ENCODE results near the gene ACTG2.
"Not testable (repeated sequence)": the region's sequence is repeated elsewhere in the genome, so short reads cannot be mapped to it uniquely, and the experiment has no call there.

The ACTG2 gene

DNA sequence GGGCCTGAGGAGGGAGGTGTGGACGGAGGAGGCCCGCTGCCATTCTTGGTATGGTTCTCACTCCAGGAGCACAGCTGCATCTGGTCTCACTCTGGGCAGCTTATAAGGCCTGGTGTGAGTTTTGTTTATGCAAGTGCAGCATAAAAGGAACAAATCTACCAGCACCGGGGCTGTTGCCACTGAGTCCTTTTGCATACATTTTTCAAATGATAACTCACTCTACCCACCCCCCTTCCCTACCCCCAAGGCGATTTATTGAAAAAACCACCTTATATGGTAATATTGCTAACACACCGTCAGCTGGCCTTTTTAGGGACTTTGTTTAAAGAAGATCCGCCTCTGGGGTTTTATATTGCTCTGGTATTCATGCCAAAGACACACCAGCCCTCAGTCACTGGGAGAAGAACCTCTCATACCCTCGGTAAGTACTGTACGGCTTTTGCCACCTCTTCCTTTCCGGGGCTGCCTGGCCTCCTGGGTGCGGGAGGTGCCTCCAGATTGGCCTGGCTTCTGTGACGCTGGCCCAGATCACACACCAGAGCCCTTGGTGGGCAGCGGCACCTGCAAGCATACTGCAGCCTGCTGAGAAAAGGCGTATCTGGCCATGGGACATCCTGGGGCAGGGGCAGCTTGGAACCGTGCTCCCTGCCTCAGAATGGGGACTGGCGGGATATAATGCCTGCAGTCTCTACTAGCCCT lies at the start of gene ACTG2:
Gene ACTG2, plus strand, starts transcription at position 378 of the 699 bp plus-strand sequence. CDS start 8,304 bp downstream, outside the sequence.
- no peak for DNase-seq

DNA sequence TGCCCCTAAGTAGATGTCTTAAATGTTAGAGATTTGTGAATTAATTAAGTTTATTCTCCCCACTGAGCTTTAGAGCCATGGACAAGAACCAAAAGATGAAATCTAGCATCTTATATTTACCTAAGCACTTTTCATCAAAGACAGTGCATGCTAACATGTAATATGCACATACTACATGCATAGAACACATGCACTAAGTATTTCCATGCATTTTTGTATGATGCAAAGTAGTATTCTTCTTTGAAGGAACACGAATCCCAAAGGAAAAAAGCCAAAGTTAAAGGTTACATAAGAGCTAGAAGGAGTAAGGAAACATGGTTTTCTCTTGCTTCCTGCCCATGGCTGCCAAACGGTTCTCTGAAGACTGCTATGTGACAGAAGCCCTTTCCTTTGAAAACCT lies 48.7 kb upstream of the ACTG2 start:
- no peak for DNase-seq

DNA sequence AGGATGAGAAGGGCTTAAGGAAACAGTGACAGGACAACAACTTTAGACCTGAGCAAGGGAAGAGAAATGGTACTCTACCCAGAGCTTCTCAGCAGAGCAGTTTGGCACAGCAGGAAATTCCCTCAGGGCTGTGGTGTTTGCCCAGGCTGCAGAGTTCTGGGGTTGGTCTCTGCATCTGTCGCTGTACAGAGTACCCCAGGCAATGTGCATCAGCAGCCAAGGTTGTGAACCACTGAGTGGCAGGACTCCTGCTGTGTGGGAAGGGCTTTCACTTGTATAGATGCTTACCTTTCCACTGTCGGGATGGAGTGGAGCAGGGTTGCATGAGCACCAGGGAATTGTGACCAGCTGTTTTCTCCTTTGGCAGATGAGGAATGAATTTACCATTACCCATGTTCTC lies 42.8 kb upstream of the ACTG2 start:
- DNase-seq = no peak

- no peak for DNase-seq
Measured at GRCh38 chr2:73851274-73851673, 41.5 kb upstream of the ACTG2 start.

GRCh38 chr2:73852020-73852419 lies 40.8 kb upstream of the ACTG2 start:
- DNase-seq = no peak

GRCh38 chr2:73855526-73855925 lies 37.3 kb upstream of the ACTG2 start:
- DNase-seq = no peak

GRCh38 chr2:73856214-73856613 lies 36.6 kb upstream of the ACTG2 start:
- DNase-seq = no peak

DNA sequence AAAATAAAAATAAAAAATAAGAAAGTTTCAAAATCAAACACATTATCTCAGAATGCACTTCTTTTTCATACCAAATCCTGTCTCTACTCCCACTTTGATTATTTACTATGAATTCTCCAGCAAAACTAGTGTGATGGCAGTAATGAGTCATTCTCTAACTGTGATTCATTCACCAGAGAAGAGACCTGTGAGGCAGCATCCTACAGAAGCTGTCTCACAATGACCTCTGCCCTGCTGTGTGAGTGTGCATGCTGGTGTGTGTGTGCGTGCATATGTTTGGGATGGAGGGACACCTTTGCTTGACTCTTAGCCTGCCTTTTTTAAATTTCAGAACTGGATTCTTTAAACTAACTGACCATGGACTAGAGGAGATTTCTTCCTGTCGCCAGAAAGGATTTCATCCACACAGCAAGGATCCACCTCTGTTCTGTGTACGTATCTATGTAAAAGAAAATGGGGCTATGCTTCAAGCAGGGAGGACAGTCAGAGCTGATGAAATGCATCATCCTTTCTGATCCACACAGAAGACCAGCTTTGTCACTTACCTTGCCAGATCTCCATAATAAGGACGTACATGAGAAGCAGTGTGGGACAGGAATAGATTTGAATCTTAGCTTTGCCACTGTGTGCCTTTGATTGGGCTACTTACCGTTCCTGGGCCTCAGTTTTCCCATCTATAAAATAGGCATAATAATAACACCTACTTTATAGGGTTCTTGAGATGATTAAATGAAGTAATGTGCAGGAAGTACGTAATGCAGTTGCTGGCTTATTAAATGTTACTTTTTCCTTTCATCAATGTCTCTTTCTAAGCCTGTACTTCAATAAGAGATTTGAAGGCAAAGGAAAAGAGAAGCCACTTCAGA lies 32.9 kb upstream of the ACTG2 start:
- peak; percentile 63 for DNase-seq

DNA sequence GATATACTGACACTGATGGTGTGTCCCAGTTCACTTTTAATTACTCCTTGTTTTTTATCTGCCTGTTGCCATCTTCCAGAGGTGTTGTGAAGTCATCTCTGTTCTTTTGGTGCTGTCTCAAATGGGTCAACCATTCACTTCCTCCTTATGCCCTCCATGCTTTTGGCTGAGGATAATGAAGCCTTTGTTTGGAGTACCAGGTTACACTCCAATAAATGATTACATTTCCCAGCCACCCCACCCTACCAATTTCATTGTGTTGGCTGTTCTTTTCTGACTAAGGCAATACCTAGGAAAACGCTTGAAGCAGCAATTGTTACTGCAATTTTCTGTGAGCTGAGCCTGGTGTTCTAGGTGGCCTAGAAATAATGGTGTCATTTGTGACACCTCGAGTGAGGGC lies 29.8 kb upstream of the ACTG2 start:
- DNase-seq = no peak

DNA sequence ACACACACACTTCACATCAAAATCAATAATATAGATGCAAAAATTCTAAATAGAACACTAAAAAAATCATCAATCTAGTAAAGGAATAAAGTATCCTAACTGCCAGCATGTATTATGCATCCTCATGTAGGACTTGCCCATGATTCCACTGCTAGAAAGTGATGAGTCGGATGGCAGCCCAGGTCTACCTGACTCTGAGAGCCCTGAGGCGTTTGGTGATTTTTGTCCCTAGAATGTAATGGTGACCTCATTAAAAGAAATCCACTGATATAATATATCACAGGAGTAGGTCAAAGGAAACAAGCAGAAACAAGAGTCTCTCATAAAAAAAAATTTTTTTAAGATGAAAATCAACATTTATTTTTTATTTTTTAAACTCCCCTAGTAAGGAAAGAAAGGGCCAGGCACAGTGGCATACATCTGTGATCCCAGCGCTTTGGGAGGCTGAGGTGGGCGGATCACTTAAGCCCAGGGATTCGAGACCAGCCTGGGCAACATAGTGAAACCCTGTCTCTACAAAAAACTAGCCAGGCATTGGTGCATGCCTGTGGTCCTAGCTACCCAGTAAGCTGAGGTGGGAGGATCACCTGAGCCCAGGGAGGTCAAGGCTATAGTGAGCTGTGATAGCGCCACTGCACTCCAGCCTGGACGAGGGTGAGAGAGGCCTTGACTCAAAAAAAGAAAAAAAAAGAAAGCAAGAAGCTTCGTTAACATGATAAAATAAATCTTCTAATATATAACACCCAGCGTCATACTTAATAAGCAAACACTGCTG lies 24.4 kb upstream of the ACTG2 start:
- no peak for DNase-seq

DNA sequence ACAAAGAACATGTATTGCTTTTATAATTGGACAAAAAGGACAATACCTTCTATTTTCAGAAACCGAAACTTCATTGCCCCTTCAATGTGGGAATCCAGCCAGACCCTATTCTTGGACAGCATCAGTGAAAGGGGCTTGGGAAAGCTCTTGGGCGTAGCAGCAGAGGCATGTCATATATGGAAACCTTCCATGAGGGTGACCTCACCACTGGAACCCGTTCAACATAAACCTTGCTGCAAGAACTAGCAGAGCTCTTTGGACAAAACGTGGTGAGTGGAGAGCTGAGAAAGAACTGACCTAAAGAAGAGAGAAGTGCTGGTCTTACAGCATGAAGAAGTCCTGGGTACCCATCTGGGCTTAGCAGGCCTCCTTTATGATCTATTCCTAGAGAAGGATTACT lies 22.7 kb upstream of the ACTG2 start:
- DNase-seq = no peak

DNA sequence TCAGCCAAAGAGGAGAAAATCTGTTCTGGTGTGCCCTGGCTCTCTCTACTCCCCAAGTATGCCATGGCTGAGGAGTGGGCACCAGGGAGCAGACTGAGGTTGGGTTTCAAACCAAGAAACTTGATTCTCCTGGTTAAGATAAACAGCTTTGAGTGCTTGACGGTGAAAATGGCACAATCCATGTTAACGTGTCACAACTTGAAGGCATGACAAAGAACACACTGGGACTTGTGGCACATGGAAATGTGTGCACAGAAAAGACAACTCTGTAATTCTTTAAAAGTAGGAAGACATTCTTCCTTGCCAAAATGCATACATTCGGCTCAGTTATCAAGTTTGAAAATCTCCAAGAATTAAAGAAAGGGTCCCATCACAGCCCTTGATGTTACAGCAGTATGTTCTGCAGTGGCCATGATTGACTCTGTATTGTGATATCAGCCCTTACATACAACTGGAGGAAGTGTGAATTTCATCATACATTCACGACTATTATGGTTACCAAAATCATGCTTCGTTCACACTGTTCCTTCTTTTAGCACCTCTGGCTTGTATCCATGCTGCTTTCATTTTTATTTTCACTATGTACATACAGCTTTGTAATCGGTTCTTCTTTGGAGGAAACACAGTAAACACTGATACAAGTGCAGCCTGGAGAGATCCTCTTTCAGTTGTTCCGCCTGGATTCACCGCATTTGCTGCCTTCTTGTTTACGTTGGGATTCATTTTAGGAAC lies 15.6 kb upstream of the ACTG2 start:
- DNase-seq = no peak

DNA sequence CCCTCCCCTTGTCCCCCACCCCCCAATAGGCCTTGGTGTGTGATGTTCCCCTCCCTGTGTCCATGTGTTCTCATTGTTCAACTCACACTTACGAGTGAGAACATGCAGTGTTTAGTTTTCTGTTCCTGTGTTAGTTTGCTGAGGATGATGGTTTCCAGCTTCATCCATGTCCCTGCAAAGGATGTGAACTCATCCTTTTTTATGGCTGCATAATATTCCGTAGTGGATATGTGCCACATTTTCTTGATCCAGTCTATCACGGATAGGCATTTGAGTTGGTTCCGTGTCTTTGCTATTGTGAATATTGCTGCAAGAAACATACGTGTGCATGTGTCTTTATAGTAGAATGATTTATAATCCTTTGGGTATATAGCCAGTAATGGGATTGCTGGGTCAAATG lies 14.8 kb upstream of the ACTG2 start:
- not testable (repeated sequence) for DNase-seq

- no peak for DNase-seq
Measured at GRCh38 chr2:73885406-73885805, 7.4 kb upstream of the ACTG2 start.

DNA sequence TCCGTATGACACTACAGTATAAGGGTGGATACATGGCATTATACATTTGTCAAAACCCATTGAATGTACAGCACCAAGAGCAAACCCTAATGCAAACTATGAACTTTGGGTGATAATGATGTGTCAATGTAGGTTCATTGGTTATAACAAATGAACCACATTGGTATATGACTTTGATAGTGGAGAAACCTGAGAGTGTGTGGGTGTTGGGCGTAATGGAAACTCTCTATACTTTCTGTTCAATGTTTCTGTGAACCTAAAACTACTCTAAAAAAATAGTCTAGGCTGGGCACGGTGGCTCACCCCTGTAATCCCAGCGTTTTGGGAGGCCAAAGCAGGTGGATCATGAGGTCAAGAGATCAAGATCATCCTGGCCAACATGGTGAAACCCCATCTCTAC lies 6.5 kb upstream of the ACTG2 start:
- DNase-seq = peak; percentile 77

GRCh38 chr2:73887596-73888353 lies 5.0 kb upstream of the ACTG2 start:
- DNase-seq = peak; percentile 22

DNA sequence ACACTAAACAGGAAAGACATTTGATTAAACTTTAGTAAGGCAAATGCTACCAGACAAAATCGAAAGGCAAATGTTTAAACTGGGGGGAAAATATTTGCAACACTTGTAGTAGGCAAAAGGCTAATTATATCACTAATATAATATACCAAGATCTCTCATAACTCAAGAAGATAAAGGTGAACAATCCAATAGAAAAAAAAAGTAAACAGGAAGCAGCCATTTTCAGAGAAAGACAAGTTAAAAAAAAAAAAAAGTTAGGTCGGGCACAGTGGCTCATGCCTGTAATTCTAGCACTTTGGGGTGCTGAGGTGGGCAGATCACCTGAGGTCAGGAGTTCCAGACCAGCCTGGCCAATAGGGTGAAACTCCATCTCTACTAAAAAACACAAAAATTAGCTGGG lies 4.4 kb upstream of the ACTG2 start:
- DNase-seq = no peak

DNA sequence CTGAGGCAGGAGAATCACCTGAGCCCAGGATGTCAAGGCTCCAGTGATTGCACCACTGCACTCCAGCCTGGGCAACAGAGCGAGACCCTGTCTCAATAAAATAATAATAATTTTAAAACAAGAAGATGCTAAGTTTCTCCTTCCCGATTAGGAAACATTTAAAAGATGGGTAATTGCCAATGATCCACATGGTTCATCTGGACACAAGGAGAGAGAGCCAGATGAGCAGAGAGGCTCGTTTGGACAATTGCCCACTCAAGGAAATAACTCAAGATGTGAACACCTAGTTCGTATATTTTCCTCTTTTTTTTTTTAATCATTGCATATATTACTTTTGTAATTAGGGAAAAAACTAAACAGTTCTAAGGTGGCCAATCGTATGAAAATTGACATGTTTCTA lies 3.6 kb upstream of the ACTG2 start:
- no peak for DNase-seq

DNA sequence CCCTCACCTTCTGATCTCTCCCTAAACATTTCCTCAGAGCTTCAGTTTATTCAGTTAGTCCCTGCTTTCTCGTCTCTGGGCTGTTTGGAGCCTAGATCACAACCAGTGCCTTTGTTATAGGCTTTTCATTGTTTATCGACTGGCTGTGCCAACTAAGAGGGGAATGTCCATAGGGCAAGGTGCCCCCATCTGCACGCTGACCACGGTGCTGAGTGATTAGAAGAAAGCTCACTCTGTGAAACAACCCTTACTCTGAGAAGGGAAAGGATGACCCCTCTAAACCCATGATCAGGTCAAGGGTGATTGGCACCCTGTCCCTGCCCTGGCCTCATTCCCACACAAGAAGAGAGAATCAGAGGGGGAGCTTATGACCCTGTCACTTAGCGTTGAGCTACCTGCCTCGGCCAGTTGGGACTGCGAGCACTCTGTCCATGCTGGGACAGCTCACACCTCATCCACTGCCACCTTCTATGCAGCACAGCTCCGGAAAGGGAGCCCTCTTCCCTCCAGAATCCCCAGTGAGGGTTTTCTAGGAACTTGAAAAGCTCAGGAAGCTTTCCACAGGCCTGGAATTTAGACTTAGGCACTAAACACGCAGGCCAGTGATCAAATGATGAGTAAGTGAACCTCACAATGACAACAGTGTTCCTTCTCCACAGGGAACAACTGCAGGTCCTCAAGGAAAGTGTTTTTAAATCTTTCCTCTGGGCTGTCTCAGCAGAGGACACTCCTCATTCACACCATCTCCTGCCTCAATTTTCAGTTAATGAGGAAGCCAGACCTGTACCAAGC lies 2.3 kb upstream of the ACTG2 start:
- DNase-seq = no peak

DNA sequence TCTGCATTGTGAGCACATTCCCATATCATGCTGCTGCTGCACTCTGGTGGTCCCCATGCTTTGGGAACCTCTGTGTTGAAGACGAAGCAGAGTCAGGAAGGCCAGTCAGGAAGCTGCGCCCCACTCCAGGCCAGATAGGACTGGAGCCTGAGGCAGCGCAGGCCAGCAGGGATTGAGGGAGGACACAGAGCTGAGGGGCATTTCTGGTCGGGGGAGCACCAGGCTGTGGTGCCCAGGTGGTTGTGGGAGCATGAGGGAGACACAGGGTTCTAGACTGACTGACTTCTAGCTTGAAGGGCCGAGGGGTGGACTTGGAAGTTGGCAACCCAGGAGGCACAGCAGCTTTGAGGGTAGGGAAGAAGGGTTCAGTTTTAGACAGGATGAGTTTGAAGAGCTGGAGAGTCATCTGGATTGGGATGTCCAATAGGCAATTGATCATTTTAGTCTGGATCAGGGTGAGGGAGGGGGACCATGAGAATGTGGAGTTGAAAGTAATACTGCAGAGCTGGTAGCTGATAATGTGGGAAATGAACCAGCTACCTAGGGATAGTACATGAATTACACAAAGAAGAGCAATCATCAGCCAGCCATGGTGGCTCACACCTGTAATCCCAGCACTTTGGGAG lies 1.4 kb upstream of the ACTG2 start:
- no peak for DNase-seq

Measured in activated CD4-positive, alpha-beta T cell treated with anti-CD3 and anti-CD28 coated beads for 48 hours (primary cell).